ENCODE results near the gene GALNT5.

- TF ChIP-seq CTCF (IDR thresholded peaks at IDR 0.05): no peak
- no peak for TF ChIP-seq POLR2A (IDR thresholded peaks at IDR 0.05)
- no peak for TF ChIP-seq POLR2AphosphoS5 (IDR thresholded peaks at IDR 0.05)
Measured at GRCh38 chr2:157319795-157320194, 62.3 kb downstream of the GALNT5 start.

Measured in sigmoid colon (tissue), 4 donors.